NB4 (cell line): ENCODE results near the gene SLC22A17.

Experiments
- DNase-seq: peaks from one replicate; pipeline ENCODE4 v3.0.0; 2010; ENCODE audit warnings: low read depth
- H3K4me3 ChIP-seq: one replicate; pipeline ENCODE4 v1.5.1; 2011; ENCODE audit warnings: mild to moderate bottlenecking, low read depth, low read length, moderate library complexity
- CTCF ChIP-seq: IDR thresholded peaks from one replicate; pipeline ENCODE4 v1.5.1; 2012; ENCODE audit warnings: low read depth, low read length
- MAX ChIP-seq: IDR thresholded peaks from 2 replicates; pipeline ENCODE4 v1.6.1; 2011; ENCODE audit warnings: low read depth, low read length
- MYC ChIP-seq: IDR thresholded peaks from 2 replicates; pipeline ENCODE4 v1.6.1; 2011; ENCODE audit warnings: low read depth, low read length
- POLR2A ChIP-seq: IDR thresholded peaks from 2 replicates; pipeline ENCODE4 v1.6.1; 2011; ENCODE audit warnings: mild to moderate bottlenecking; ENCODE audit not compliant: insufficient read length; ENCODE audit errors: extremely low read depth

SLC22A17 gene

DNA sequence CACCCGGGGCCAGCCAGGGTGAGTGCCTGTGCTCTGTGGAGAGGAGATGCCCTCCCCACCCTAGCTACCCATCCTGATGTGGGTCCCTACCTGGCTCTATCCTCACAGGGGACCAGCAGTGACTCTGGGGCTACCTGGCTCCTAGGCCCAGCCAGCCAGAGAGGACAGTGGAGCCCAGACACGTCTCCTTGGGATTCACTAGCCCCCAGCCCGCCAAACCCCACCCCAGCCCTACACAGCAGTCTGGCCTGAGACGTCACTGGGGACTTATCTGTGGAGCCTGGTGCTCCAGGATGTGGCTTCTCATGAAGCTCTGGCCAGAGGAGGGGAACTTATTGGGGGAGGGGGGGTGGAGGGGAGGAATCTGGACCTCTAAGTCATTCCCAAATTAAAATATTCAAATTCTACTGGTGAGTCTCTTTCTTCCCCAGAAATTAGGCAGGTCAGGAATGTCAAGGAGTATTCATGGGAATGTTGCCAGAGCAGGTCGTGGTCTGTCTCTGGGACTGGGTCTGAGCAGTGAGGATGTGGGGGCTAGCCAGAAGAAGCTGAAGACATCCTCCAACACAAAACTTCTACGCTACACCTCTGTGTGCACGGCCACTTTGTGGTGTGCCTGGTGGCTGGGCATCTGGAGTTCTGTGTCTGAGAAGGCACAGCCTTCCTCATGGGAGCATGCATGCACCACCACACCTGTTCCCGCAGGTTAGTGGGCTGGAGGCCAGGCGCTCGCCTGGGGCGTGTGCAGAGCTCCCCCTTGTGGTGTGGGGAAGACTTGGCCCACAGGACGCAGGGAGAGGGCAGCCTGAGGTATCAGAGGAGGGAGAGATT is 26.9 kb upstream of the SLC22A17 start:
- H3K4me3 ChIP-seq, result no peak overlapping the region
- peak; percentile 37 for DNase-seq
- TF ChIP-seq MAX (0 out of 2 replicates have a peak, but pooled peaks have one; percentile 14), MYC (no peak), CTCF (peak; percentile 95)

DNA sequence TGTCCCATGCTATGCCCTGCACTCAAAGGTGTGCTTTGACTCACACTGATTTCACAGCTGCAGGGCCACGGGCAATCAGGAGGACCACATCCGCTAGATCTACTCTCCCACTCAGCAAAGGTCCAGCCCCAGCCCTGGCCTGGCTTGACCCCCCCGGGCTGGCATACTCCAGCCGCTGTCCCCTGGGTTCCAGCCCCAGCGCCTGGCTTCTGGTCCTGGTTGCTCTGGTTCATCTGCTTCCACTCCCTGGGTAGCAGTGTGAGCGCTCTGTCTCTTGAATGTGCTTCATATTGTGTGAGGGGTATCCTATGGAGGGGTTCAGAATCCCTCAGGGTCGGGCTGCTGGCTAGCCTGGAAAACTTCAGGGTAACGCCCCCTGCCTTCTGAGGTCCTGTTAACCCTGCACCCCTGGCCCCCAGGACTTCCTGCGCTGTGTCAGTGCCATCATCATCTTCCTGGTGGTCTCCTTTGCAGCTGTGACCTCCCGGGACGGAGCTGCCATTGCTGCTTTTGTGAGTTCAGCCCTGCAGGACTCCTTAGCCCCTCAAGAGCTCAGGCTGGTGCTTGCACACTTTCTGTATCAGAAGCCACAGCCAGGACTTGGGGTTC is 26.0 kb upstream of the SLC22A17 start:
- no peak for DNase-seq
- H3K4me3 ChIP-seq, result no peak overlapping the region
- TF ChIP-seq MAX, result no peak
- TF ChIP-seq POLR2A, result no peak

GRCh38 chr14:23377573-23378563 is 25.2 kb upstream of the SLC22A17 start:
- no peak for TF ChIP-seq MYC
- TF ChIP-seq CTCF, result no peak
- TF ChIP-seq POLR2A, result no peak
- no peak overlapping the region for H3K4me3 ChIP-seq
- no peak for DNase-seq

DNA sequence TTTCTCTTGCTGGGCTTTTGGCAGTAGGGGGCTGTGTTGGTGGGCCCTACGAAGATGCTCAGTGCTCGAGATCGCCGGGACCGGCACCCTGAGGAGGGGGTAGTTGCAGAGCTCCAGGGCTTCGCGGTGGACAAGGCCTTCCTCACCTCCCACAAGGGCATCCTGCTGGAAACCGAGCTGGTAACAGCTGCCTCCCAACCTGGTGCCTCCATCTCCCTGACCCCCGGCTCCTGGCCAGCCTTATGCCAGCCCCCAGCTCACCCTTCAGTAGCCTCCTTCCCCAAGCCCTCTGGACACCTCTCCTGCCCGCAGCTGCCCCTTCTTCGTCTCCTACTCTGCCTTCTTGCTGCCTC is 24.5 kb upstream of the SLC22A17 start:
- H3K4me3 ChIP-seq, result no peak overlapping the region
- TF ChIP-seq MYC (no peak), POLR2A (no peak), CTCF (no peak), MAX (no peak)
- no peak for DNase-seq

GRCh38 chr14:23376482-23377197 is 24.0 kb upstream of the SLC22A17 start, which contains the start of gene CMTM5:
TSS of gene CMTM5 (plus strand) at chr14:23377046. CDS start at chr14:23377252, 206 bp downstream.
- no peak within 1 kb of the TSS for H3K4me3 ChIP-seq
- peak; percentile 14 for DNase-seq

More at GRCh38 chr14:23376482-23377197, 24.0 kb upstream of the SLC22A17 start, which contains the start of gene CMTM5:
- no peak for TF ChIP-seq MAX
- no peak for TF ChIP-seq MYC
- no peak for TF ChIP-seq POLR2A
- TF ChIP-seq CTCF, result no peak
